ENCODE measurements around the gene FNDC10.
"Not testable (repeated sequence)": the region's sequence is repeated elsewhere in the genome, so short reads cannot be mapped to it uniquely, and the experiment has no call there.

The FNDC10 gene

DNA sequence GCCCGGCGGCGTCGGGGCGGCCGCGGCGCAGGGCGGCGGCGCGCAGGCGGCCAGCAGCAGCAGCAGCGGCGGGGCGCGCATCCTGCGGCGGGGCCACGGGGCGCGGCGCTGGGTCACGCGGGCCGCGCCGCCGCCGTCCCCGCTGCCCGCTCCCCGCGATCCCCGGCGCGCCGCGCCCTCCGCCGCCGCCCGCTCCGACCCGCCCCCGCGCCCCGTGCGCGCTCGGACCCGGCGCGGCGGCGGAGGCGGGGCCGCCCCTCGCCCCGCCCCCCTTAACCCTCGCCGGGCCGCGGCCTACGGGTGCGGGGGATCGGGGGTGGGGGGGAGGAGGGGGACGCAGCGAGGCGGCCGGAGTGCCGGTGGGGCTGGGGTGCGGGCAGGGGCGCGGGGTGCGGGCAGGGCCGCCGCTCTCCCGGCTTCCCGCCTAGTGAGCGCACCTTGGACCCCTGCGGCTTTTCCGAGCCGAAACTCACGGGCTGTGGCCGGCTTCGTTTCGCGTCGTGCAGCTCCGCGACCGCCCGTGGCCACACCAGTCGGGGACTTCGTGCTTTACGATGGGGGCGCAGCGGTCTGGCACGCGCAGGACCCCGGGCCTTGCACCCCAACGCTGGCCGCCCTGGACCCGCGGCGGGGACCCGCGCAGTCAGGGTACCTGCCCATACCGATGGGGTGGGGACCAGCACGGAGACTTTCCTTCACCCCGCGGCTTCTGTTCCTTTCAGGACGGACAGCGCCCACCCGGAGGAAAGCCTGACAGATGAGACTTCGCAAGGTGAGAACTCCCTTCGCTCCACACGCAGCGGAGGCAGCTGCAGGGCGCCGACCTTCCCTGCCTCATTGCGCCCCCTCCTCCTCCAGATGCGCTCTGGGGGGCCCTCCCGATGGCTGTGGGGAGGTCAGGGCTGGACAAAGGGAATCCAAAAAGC is at the start of gene FNDC10:
Gene FNDC10 (minus strand): TSS at position 201 of the 926 bp plus-strand sequence. CDS start 120 bp downstream, at position 81.
- no peak for FAIRE-seq

GRCh38 chr1:1648265-1648664 is 48.3 kb upstream of the FNDC10 start:
- FAIRE-seq = not testable (repeated sequence)

DNA sequence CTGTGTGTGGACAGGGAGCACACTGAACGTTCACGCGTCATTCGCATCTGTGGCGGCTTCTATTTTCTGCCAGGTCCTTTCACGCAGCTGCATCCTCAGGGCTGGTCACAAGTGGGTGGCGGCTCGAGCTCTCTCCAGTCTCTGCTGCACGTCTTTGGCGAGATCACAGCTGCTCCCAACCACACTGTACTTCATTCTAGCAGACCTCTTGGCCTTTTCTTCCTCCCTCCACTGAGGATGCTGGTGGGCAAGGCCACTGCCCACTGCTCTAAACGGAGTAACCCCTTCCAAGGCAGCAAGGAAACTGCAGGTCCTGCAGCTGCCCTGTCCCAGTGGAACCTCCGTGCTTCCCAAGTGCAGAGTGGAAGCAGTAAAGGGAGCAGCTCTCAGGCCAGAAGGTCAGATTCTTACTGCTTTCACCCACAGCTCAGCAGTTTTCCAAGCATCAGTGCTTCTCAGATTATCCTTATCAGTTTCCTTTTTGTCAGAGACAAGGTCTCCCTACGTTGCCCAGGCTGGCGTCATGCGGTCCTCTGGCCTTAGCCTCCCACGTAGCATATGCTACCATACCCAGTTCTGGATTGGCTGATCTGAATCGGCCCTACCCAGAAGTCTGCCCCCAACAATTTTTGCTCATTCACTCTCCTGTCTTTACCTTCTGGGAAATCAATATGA is 47.8 kb upstream of the FNDC10 start:
- FAIRE-seq = not testable (repeated sequence)

DNA sequence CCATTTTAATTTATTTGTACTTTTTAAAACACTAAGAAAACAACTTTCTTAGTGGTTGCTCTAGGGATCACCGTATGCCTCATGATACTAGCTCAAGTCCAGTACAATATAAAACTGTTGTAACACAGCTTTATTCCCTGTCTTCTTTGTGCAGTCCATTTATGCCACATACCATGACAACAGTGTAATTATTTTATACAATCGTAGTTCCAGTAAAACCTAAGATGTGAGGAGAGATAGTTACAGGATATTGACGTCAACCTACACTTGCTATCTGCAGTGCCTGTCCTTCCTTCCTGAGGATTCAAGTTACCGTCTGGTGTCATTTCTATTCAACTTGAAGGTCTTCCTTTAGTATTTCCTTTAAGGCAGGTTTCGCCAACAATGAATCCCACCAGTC is 46.4 kb upstream of the FNDC10 start:
- not testable (repeated sequence) for FAIRE-seq

- not testable (repeated sequence) for FAIRE-seq
These were observed 41.0 kb upstream of the FNDC10 start for GRCh38 chr1:1640711-1641461.

DNA sequence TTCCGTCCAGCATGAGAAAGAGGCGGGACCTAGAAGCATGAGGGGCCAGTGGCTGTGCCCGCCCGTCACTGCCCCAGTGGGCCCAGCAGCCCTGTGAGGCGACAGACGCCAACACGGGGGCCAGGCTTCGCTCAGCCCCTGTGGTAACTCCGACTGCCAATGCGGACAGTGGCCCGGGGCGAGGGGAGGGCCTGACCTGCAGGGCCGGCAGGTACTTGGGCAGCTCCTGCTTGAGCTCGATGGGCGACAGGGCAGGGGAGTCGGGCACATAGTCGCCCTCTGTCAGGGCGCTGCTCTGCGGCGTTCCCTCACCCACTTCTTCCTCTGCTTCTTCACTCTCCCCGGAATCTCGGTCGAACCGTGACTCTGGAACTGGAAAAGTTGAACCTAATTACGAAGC is 40.1 kb upstream of the FNDC10 start:
- FAIRE-seq = not testable (repeated sequence)

DNA sequence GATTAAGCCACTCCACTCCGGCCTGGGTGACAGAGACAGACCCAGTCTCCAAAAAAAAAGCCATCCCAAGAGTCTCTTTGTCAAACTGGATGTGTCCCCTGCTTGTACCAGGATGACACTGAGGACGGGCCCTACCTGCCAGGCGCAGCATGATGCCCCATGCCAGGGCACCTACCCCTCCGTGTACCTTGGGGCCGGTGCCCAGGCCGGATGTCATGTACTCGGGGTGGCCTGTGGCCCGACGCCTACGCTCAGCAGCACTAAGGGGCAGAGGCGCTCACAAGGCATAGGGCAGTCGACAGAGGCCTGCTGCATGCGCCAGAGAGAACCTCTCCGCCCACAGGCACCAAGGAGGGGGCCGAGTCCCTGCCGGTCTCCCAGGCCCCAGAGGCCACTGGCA is 39.4 kb upstream of the FNDC10 start:
- FAIRE-seq = not testable (repeated sequence)

DNA sequence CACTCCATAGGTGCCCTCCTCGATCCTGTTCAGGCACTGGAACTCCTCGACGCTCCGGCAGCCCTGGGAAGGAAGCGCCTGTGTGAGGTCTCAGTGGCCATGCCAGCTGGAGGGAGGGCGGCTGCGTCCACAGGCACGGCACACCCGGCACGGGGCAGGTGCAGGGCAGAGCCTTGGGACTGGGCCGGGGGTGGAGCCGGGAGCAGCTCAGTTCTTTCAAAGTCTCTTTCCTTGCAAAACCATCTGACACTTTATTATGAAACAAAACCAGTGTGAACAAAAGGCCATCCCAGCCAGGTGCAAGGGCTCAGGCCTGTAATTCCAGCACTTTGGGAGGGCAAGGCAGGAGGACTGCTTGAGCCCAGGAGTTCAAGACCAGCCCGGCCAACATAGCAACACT is 38.6 kb upstream of the FNDC10 start:
- not testable (repeated sequence) for FAIRE-seq

GRCh38 chr1:1637479-1637875 is 37.5 kb upstream of the FNDC10 start:
- not testable (repeated sequence) for FAIRE-seq

DNA sequence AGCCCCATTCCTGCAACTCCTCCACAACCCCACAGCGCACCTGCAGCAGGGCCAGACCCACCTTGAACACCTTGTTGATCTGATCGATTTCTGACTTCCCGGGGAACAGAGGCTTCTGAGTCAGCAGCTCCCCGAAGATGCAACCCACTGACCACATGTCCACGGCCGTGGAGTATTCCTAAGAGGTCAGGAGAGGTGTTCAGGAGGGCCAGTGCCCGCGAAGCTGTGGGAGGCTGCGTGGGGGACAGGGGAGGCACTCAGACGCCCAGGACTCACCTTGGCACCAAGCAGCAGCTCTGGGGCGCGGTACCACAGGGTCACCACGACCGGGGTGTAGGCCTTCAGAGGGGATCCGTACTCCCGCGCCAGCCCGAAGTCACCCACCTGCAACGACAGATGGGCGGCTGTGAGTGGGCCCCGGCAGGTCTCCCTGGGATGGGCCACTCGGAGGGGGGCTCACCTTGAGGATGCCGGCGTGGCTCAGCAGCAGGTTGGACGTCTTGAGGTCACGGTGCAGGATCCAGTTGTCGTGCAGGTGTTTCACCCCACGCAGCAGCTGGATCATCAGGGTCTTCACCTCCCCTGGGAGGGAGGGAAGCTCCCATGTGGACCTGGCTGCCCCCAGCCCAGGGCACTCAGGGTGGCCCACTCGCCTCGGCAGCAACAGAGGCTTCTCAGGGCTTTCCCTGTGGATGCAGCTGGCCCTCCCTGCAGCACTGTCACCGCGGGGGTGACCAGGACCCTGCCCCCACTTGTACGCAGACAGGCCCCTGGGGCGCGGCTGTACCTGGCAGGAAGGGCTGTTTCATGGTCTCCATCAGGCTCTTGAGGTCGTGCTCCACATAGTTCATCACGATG is 36.9 kb upstream of the FNDC10 start:
- FAIRE-seq = not testable (repeated sequence)

GRCh38 chr1:1634613-1635012 is 34.7 kb upstream of the FNDC10 start:
- FAIRE-seq = not testable (repeated sequence)

DNA sequence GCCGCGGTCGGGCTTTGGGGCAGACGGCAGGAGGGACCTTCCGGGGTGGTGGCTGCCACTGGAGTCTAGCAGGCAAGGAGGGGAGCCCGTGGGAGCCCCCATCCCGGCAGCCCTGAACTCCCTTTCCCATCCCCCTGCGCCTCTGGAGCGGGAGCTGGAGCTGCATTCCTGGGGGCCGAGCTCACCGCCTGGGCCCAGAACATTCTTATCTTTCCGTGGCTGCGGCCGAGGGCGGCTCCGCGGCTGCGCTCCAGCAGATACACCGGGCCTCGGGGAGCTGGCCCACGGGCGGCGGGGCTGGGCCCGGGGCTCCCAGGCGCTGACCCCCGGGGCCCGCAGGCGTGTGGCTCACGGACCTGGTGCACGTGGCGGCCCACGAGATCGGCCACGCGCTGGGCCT is 33.5 kb upstream of the FNDC10 start:
- FAIRE-seq = not testable (repeated sequence)

DNA sequence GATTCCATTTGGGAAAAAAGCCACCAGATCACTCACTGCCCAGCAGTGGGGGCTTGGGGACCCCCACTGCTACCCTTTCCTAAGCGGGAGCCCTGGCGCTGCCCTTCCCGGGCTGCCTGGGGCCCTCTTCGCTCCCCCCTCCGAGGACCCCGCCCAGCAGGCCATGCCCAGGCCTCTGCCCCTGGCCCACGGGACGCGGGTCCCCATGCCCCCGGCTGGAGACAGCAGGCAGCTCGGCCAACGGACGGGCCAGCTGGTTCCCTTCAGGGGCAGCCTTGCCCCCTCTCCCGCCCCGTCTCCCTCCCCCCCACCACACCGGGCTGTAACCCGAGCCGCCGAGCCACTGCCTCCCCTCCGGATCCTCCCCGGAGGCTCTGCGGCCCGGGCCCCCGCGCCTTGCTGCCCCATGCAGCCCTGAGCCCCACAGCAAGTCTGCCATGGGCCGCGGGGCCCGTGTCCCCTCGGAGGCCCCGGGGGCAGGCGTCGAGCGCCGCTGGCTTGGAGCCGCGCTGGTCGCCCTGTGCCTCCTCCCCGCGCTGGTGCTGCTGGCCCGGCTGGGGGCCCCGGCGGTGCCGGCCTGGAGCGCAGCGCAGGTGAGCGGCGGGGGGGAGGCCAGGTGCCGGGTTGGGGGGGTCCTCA is 32.0 kb upstream of the FNDC10 start, which contains the start of gene MMP23B:
Gene MMP23B (plus strand): TSS at position 392 of the 639 bp plus-strand sequence. CDS start 46 bp downstream, at position 438.
- FAIRE-seq = no peak

- no peak for FAIRE-seq
These were observed 31.2 kb upstream of the FNDC10 start for GRCh38 chr1:1630965-1631781.

GRCh38 chr1:1630191-1630964 is 30.4 kb upstream of the FNDC10 start:
- FAIRE-seq = no peak

- FAIRE-seq = no peak
These were observed 29.7 kb upstream of the FNDC10 start for GRCh38 chr1:1629430-1630190.

DNA sequence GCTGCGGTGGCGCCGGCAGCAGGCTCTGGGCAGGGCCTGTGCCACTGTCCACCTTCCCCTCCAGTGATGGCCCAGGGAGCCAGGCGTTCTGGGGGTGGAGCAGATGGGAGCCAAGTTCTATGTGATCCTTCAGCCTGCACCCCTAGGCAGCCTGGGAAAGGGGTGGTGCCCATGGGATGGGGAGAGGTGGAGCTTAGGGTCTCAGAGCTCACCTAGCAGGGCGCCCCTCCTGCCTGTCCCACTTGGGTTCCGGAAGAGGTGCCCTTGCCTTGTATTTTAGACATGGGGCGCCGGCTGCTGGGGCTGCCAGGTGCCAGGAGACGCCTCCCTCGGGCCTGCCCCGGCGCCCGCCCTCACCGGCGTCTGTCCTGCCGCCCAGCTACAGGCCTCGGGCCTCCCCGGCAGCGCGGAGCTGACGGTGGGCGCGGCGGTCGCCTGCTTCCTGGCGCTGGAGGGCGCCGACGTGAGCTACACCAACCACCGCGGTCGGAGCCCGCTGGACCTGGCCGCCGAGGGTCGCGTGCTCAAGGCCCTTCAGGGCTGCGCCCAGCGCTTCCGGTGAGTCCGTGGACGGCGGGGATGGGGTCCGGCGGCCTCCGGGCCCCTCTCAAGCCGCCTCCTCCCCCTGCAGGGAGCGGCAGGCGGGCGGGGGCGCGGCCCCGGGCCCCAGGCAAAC is 29.0 kb upstream of the FNDC10 start:
- FAIRE-seq = no peak
